GM12864 (cell line): ENCODE results near the gene SMIM35.

Source experiments
- DNase-seq: peaks from one replicate; pipeline ENCODE4 v3.0.0-alpha.2; 2011; ENCODE audit warnings: low read depth
- H3K4me3 ChIP-seq: 2 replicates; pipeline ENCODE4 v1.5.1; 2011; ENCODE audit warnings: mild to moderate bottlenecking, low read depth, low read length, control low read depth
- TF ChIP-seq, protein P1 (sequence below): IDR thresholded peaks from 2 replicates; pipeline ENCODE4 v1.5.1; 2011; ENCODE audit warnings: low read depth, mild to moderate bottlenecking, moderate library complexity, low read length, control low read depth, inconsistent platforms; ENCODE audit errors: missing control alignments

The SMIM35 gene

DNA sequence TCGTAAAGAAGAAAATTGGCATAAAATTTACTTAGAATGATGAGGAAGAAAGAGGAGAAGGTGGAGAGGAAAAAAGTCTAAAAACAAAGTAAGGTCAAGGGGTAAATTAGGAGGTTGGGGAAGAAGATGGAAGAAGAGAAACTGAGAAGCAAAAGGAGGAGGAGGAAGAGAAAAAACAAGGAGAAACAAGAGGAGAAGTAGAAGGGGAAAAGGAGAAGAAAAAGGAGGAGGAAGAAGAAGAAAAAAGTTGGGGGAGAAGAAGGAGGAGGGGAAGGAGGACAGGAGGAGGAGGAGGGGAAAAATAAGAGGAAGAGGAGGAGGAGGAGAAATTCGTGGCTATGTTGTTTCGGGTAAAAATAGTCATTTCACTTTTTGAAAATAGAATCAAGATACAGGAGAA is 58.1 kb downstream of the SMIM35 start:
- TF ChIP-seq, protein P1, sequence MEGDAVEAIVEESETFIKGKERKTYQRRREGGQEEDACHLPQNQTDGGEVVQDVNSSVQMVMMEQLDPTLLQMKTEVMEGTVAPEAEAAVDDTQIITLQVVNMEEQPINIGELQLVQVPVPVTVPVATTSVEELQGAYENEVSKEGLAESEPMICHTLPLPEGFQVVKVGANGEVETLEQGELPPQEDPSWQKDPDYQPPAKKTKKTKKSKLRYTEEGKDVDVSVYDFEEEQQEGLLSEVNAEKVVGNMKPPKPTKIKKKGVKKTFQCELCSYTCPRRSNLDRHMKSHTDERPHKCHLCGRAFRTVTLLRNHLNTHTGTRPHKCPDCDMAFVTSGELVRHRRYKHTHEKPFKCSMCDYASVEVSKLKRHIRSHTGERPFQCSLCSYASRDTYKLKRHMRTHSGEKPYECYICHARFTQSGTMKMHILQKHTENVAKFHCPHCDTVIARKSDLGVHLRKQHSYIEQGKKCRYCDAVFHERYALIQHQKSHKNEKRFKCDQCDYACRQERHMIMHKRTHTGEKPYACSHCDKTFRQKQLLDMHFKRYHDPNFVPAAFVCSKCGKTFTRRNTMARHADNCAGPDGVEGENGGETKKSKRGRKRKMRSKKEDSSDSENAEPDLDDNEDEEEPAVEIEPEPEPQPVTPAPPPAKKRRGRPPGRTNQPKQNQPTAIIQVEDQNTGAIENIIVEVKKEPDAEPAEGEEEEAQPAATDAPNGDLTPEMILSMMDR: no peak
- no peak overlapping the region for H3K4me3 ChIP-seq

DNA sequence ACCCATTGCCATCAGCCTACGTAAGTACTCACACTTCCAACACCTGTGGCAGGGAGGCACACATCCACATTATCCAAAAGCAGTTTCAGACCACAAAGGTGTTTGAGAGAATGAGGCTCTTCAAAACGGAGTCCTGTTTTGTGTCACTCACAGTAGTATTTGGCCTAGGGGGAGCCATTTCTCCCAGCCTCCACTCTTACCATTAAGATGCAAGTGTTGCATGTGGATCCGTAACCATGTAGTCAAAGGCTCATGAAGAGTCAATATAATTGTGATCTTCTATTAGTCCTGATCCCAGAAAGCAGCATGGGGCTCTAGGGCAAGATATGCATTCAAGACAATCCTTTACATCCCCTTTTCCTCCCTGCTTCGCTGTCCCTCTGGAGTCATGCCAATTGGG is 59.1 kb downstream of the SMIM35 start:
- no peak for DNase-seq
- TF ChIP-seq, protein P1: no peak
- H3K4me3 ChIP-seq: no peak overlapping the region

More for the DNA sequence above, 58.1 kb downstream of the SMIM35 start:
- no peak for DNase-seq

DNA sequence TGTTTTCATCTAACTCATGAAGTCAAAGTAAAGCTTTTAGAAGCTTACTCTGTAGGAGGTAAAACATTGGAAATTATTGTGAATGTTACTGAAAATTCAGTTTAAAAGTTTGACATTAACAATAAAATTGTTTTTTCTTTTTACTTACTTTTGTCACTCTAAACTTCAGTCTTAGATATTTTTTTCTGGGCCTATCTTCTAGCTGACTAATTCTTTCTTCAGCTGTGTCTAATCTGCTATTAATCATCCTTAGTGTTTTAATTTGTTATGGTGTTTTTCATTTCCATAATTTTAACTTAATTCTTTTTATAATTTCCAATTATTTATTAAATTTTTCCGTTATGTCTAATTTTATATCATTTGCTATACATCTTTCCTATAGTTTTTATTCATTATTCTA is 65.6 kb downstream of the SMIM35 start:
- no peak overlapping the region for H3K4me3 ChIP-seq
- TF ChIP-seq, protein P1: no peak
- DNase-seq: no peak

DNA sequence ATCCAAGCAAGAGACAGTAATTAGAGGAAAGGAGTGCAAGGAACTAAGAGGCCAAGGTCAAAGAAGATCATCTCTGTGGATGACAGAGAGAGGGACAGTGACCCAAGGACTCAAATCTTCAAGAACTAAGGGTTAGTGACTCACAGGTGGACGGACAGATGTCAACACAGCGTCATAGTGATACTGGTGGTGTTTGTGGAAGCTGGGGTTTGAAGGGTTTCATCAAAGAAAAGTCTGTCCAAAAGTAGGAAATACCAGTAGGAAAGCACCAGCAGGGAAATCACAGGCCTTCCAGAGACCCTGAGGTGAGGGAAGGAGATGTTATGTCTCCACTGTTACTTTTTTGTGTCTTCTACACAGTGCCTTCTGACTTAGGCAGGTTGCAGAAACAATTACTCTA is 68.4 kb downstream of the SMIM35 start:
- TF ChIP-seq, protein P1: no peak
- DNase-seq: no peak
- H3K4me3 ChIP-seq: no peak overlapping the region

DNA sequence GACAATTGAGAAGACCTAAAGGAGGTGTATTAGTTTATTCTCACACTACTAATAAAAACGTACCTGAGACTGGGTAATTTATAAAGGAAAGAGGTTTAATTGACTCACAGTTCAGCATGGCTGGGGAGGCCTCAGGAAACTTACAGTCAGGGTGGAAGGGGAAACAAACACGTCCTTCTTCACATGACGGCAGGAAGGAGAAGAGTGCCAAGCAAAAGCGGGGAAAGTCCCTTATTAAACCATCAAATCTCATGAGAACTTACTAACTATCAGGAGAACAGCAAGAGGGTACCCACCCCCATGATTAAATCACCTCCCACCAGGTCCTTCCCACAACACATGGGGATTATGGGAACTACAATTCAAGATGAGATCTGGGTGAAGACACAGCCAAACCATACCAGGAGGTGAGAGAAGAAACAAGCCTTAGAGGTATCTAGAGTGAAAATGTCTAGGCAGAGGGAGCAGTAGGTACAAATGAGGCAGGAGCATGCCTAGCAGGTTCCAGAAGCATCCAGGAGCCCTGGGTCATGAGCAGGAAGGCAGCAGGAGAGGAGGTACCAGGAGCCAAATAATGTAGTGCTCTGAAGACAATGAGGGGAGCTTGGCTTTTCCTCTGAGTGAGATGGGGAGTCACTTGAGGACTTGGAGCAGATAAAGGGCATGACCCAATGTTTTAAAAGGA is 69.0 kb downstream of the SMIM35 start:
- TF ChIP-seq, protein P1: no peak
- DNase-seq: no peak

DNA sequence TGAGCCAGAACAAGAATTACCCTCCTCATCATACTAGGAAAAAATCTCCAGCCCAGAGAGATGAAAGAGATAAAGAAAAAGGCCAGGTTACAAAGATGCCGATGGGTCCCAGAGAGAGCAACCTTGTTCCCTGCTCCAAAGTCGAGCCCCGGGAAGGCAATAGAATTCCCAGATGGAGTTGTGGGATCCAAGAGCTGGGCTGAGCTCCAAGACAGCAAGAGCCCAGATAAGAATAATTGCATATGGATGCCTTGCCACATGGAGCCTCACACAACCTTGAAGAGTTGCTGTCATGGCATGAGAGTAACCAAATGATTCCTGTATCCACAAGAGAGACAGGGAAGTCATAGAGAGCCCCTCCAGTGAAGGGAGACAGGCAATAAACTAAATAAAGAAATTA is 69.7 kb downstream of the SMIM35 start:
- TF ChIP-seq, protein P1: no peak
- DNase-seq: no peak
- no peak overlapping the region for H3K4me3 ChIP-seq

More for the DNA sequence above, 69.0 kb downstream of the SMIM35 start:
- H3K4me3 ChIP-seq: no peak overlapping the region

DNA sequence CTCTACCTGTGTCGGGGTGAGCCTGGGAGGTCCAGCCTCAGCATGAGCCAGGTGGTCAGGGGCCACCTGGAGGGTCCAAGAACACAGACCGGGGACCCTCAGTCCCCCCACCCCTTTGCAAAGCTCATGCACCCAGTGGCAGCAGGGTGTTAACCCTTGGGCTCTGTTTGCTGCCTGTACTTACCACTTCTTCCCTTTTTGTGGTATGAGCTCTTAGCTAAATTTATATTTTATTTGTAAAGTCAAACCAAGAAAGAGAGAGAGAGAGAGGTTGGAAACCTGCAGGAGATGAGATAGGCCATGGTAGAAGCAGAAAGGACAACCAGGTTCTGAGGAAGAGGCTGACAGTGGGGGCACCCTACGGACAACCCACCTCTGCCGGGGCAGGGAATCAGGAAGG is 70.7 kb downstream of the SMIM35 start:
- H3K4me3 ChIP-seq: no peak overlapping the region
- TF ChIP-seq, protein P1: no peak
- DNase-seq: no peak
